ENCODE results near the gene UTP3.

The UTP3 gene

DNA sequence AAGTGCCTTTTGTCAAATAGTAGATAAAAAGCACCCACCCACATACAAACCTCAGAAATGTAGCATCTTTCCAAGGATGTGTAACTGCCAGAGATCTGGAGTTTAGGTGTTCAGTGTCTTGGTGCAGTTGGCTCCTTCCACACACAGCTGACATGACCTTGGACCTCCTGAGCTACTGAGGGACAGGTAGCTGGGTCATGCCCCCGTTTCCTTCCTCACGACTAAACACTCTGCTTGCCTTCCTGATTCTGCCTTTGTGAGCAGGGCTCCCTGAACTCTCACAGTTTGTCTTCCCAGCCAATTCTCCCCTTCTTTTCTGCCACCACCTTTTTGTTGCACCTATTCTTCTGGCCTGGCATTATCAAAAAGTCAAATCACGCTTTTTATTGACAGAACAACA, 23.3 kb downstream of the UTP3 start:
- Histone ChIP-seq H3K27ac (ENCODE audit: low read depth, low read length) (no peak overlapping the region), H3K36me3 (ENCODE audit: control insufficient read depth, low read length) (peaks cover 8% of the 10 kb centered on the region; the same call in 1 of the 2 replicates), H3K4me1 (ENCODE audit: control insufficient read depth, low read length) (peaks cover 82% of the 10 kb centered on the region), H3K9me3 (ENCODE audit: control insufficient read depth, insufficient read depth, low read length) (no peaks in the 10 kb centered on the region), H3K4me2 (ENCODE audit: low read length) (peak overlapping the region; percentile 71), H3K4me3 (ENCODE audit: low read length) (0 out of 2 replicates have a peak overlapping the region, but pooled peaks have one; percentile 6), H3K79me2 (ENCODE audit: control insufficient read depth, low read length) (peaks cover 99% of the 10 kb centered on the region), H3K9me2 (replicated peaks; ENCODE audit: control insufficient read depth, low read length) (no peaks in the 10 kb centered on the region), H3F3A (ENCODE audit: control insufficient read depth, insufficient read depth) (no peaks in the 10 kb centered on the region), H3K27me3 (ENCODE audit: control insufficient read depth, low read length) (no peaks in the 10 kb centered on the region), H4K20me1 (ENCODE audit: control insufficient read depth, insufficient read depth, low read depth, low read length) (no peaks in the 10 kb centered on the region)
- TF ChIP-seq, protein P1, sequence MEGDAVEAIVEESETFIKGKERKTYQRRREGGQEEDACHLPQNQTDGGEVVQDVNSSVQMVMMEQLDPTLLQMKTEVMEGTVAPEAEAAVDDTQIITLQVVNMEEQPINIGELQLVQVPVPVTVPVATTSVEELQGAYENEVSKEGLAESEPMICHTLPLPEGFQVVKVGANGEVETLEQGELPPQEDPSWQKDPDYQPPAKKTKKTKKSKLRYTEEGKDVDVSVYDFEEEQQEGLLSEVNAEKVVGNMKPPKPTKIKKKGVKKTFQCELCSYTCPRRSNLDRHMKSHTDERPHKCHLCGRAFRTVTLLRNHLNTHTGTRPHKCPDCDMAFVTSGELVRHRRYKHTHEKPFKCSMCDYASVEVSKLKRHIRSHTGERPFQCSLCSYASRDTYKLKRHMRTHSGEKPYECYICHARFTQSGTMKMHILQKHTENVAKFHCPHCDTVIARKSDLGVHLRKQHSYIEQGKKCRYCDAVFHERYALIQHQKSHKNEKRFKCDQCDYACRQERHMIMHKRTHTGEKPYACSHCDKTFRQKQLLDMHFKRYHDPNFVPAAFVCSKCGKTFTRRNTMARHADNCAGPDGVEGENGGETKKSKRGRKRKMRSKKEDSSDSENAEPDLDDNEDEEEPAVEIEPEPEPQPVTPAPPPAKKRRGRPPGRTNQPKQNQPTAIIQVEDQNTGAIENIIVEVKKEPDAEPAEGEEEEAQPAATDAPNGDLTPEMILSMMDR (IDR thresholded peaks at IDR 0.05; ENCODE audit: low read depth, low read length, poor library complexity, severe bottlenecking) = no peak
- no peak for TF ChIP-seq EZH2phosphoT487 (IDR thresholded peaks at IDR 0.05; ENCODE audit: borderline replicate concordance, low read length)

DNA sequence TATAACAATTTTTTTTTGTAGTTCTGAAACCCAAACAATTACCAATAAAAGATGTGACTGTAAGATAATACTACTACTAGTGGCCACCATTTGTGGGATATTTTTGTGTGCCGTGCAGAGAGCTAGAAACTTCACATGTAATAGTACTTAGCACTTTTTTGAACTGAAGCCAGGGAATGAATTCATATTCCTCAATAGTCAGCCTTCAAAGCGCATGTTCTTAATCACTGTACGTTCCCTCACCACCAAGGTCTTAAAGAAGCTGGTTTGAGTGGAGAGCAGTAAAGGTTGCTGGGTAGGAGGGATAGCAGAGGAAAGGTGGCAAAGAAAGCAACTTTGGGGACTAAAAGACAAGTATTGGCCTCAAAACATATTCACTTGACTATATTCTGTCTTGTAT, 23.8 kb downstream of the UTP3 start:
- Histone ChIP-seq H4K20me1 (ENCODE audit: control insufficient read depth, insufficient read depth, low read depth, low read length) (no peaks in the 10 kb centered on the region), H3K27me3 (ENCODE audit: control insufficient read depth, low read length) (no peaks in the 10 kb centered on the region), H3K36me3 (ENCODE audit: control insufficient read depth, low read length) (peaks cover 6% of the 10 kb centered on the region; the same call in 1 of the 2 replicates), H3K9me3 (ENCODE audit: control insufficient read depth, insufficient read depth, low read length) (no peaks in the 10 kb centered on the region), H3K79me2 (ENCODE audit: control insufficient read depth, low read length) (peaks cover 99% of the 10 kb centered on the region), H3K9me2 (replicated peaks; ENCODE audit: control insufficient read depth, low read length) (no peaks in the 10 kb centered on the region), H3K4me2 (ENCODE audit: low read length) (peak overlapping the region; percentile 71), H3K27ac (ENCODE audit: low read depth, low read length) (no peak overlapping the region), H3K4me1 (ENCODE audit: control insufficient read depth, low read length) (peaks cover 82% of the 10 kb centered on the region), H3F3A (ENCODE audit: control insufficient read depth, insufficient read depth) (no peaks in the 10 kb centered on the region), H3K4me3 (ENCODE audit: low read length) (no peak overlapping the region)
- TF ChIP-seq, protein P1 (IDR thresholded peaks at IDR 0.05; ENCODE audit: low read depth, low read length, poor library complexity, severe bottlenecking) = no peak
- TF ChIP-seq EZH2phosphoT487 (IDR thresholded peaks at IDR 0.05; ENCODE audit: borderline replicate concordance, low read length) = no peak

DNA sequence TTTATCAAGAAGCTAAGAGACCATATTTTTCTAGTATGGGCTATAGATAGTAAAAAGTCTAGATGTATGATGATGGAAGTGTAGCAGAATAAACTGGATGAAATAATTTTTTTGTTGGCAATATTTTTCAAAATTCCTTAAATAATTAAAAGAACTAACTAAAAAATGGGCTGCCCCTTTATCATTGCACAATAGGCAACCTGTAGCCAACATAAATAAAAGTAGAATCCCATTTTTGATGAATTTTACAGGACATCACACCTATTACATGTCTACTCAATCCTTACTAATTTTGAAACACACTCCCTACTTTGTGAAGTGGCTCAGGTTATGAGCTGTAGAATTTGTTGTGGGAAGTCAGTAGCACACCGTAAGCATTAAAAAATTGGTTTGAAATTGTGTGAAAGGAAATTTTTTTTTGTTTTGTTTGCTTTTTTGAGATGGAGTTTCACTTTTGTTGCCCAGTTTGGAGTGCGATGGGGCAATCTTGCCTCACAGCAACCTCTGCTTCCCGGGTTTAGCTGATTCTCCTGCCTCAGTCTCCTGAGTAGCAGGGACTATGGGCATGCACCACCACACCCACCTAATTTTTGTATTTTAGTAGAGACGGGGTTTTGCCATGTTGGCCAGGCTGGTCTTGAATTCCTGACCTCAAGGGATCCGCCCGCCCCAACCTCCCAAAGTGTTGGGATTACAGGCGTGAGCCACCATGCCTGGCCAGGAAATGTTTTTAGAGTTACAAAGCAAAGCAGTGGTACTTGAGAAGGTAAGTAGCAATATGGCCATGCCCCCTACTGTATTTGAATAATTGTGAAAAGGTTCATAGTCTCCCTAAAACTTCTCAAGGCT, 24.5 kb downstream of the UTP3 start:
- Histone ChIP-seq H3K4me3 (ENCODE audit: low read length) (peak overlapping the region; percentile 56), H3K36me3 (ENCODE audit: control insufficient read depth, low read length) (peaks cover 4% of the 10 kb centered on the region; the same call in 1 of the 2 replicates), H4K20me1 (ENCODE audit: control insufficient read depth, insufficient read depth, low read depth, low read length) (no peaks in the 10 kb centered on the region), H3F3A (ENCODE audit: control insufficient read depth, insufficient read depth) (no peaks in the 10 kb centered on the region), H3K27me3 (ENCODE audit: control insufficient read depth, low read length) (no peaks in the 10 kb centered on the region), H3K9me3 (ENCODE audit: control insufficient read depth, insufficient read depth, low read length) (no peaks in the 10 kb centered on the region), H3K27ac (ENCODE audit: low read depth, low read length) (peak overlapping the region; percentile 42), H3K9me2 (replicated peaks; ENCODE audit: control insufficient read depth, low read length) (no peaks in the 10 kb centered on the region), H3K79me2 (ENCODE audit: control insufficient read depth, low read length) (peaks cover 98% of the 10 kb centered on the region), H3K4me2 (ENCODE audit: low read length) (peak overlapping the region; percentile 71), H3K4me1 (ENCODE audit: control insufficient read depth, low read length) (peaks cover 78% of the 10 kb centered on the region)
- TF ChIP-seq EZH2phosphoT487 (IDR thresholded peaks at IDR 0.05; ENCODE audit: borderline replicate concordance, low read length) = no peak
- TF ChIP-seq, protein P1 (IDR thresholded peaks at IDR 0.05; ENCODE audit: low read depth, low read length, poor library complexity, severe bottlenecking) = no peak
